OCI-LY3 (cell line): ENCODE results near the gene PER3.

Source experiments
- CTCF ChIP-seq: fragments of 200-600, 300-600 bp; sonication (generic); IDR thresholded peaks from 2 replicates; pipeline ENCODE4 v1.5.1; 2014; ENCODE audit warnings: antibody characterized with exemption, low read length, low read depth
- EZH2phosphoT487 ChIP-seq: fragments of 200-600 bp; shearing (Covaris generic); IDR thresholded peaks from 2 replicates; pipeline ENCODE4 v1.6.1; 2018; ENCODE audit warnings: antibody characterized with exemption, mixed run types, low read depth

- no peak for TF ChIP-seq CTCF
- no peak for TF ChIP-seq EZH2phosphoT487
These were observed 36.5 kb upstream of the PER3 start for GRCh38 chr1:7747605-7748004.
